Measurements from ENCODE around the gene SLC7A14.

DNA sequence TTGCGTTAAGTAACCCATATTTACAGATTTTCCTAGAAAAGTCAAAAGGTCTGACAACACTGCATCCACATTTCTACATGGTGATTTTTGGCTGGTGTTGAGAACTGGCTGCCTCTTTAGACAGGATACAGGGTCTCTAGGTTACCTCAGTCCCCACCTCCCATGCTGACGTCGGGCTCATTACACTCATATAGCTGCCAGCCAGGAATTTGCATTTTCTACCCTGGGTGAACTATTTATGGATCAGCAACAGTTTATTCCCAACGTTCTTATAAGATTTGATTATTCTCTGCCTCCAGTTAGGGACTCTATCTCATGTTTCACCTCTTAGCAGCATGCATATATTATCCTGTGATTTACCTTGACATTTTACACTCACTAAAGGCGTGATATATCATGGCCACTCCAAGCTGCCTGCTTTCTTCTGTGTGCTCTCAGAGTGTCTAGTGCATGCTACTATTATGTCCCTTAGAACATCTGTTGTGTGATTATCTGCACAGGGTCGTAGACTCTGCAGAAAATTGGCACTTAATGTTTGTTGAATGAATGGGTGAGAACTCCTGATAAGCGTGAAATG is 118.2 kb downstream of the SLC7A14 start:
- TF ChIP-seq, protein P1, sequence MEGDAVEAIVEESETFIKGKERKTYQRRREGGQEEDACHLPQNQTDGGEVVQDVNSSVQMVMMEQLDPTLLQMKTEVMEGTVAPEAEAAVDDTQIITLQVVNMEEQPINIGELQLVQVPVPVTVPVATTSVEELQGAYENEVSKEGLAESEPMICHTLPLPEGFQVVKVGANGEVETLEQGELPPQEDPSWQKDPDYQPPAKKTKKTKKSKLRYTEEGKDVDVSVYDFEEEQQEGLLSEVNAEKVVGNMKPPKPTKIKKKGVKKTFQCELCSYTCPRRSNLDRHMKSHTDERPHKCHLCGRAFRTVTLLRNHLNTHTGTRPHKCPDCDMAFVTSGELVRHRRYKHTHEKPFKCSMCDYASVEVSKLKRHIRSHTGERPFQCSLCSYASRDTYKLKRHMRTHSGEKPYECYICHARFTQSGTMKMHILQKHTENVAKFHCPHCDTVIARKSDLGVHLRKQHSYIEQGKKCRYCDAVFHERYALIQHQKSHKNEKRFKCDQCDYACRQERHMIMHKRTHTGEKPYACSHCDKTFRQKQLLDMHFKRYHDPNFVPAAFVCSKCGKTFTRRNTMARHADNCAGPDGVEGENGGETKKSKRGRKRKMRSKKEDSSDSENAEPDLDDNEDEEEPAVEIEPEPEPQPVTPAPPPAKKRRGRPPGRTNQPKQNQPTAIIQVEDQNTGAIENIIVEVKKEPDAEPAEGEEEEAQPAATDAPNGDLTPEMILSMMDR (IDR thresholded peaks at IDR 0.05; ENCODE audit: insufficient read depth, low read length, poor library complexity, severe bottlenecking) = no peak
- no peak for TF ChIP-seq EZH2phosphoT487 (conservative IDR thresholded peaks at IDR 0.05; ENCODE audit: low read length)
